ENCODE measurements around the gene OAS3. TPM values are rescaled to one million over a fixed set of nuclear protein-coding genes. Genes with fewer than 3 reads are reported as not detected.

OAS3 gene
- total and polyA plus RNA-seq, 10 of the 15 experiments (the other 5 are each of a cell fraction or from before 2014, with no cell fraction given): 5.1 to 107 (median 18.0) TPM

DNA sequence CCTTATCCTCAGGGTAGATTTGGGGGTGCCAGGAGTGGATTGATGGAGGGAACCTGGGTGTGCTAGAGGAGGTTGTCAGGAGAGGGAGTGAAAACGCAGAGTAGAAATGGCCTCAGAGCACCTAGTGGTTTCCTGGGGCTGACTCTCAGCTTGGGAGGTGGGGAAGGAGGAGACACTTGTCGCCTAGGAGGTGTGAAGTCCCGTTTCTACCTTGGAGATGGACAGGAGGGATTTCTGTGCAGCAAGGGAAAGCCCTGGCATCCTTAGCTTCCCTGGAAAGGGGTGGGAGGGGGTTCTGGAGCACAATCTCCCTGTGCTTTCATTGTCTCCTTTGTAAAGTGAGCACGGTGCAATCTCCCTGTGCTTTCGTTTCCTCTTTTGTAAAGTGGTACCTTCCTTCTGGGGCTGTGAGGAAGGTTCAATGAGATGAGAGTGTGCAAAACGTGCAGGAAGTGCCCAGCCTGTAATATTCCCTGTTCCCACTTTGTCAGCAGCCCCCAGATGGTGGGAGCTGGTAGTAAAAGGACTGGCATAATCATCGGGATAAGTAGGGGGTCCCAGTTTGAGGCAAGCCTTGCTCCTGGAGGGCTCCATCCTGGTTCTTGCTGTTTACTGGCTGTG lies 1.6 kb downstream of the OAS3 start (continued):
- no peak for TF ChIP-seq JUNB (IDR thresholded peaks at IDR 0.05)
- TF ChIP-seq, protein P1, sequence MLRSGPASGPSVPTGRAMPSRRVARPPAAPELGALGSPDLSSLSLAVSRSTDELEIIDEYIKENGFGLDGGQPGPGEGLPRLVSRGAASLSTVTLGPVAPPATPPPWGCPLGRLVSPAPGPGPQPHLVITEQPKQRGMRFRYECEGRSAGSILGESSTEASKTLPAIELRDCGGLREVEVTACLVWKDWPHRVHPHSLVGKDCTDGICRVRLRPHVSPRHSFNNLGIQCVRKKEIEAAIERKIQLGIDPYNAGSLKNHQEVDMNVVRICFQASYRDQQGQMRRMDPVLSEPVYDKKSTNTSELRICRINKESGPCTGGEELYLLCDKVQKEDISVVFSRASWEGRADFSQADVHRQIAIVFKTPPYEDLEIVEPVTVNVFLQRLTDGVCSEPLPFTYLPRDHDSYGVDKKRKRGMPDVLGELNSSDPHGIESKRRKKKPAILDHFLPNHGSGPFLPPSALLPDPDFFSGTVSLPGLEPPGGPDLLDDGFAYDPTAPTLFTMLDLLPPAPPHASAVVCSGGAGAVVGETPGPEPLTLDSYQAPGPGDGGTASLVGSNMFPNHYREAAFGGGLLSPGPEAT (IDR thresholded peaks at IDR 0.05; ENCODE audit: low read depth): peak; percentile 85
- no peak for TF ChIP-seq RB1 (IDR thresholded peaks at IDR 0.05; ENCODE audit: borderline replicate concordance)
- TF ChIP-seq, protein P2, sequence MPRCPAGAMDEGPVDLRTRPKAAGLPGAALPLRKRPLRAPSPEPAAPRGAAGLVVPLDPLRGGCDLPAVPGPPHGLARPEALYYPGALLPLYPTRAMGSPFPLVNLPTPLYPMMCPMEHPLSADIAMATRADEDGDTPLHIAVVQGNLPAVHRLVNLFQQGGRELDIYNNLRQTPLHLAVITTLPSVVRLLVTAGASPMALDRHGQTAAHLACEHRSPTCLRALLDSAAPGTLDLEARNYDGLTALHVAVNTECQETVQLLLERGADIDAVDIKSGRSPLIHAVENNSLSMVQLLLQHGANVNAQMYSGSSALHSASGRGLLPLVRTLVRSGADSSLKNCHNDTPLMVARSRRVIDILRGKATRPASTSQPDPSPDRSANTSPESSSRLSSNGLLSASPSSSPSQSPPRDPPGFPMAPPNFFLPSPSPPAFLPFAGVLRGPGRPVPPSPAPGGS (IDR thresholded peaks at IDR 0.05; ENCODE audit: borderline replicate concordance, insufficient read depth, low read depth, low read length, poor library complexity, severe bottlenecking): no peak
- TF ChIP-seq, protein P3, sequence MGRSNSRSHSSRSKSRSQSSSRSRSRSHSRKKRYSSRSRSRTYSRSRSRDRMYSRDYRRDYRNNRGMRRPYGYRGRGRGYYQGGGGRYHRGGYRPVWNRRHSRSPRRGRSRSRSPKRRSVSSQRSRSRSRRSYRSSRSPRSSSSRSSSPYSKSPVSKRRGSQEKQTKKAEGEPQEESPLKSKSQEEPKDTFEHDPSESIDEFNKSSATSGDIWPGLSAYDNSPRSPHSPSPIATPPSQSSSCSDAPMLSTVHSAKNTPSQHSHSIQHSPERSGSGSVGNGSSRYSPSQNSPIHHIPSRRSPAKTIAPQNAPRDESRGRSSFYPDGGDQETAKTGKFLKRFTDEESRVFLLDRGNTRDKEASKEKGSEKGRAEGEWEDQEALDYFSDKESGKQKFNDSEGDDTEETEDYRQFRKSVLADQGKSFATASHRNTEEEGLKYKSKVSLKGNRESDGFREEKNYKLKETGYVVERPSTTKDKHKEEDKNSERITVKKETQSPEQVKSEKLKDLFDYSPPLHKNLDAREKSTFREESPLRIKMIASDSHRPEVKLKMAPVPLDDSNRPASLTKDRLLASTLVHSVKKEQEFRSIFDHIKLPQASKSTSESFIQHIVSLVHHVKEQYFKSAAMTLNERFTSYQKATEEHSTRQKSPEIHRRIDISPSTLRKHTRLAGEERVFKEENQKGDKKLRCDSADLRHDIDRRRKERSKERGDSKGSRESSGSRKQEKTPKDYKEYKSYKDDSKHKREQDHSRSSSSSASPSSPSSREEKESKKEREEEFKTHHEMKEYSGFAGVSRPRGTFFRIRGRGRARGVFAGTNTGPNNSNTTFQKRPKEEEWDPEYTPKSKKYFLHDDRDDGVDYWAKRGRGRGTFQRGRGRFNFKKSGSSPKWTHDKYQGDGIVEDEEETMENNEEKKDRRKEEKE (IDR thresholded peaks at IDR 0.05): no peak
